Ramos (cell line): Measurements from ENCODE around the gene HCN2.

Experiments
- in situ Hi-C: fragments of 300-500 bp; cut with MboI; formaldehyde crosslinking; loops from one replicate; pipeline ENCODE4 v1.14.3; 2022; ENCODE audit warnings: low sequenced_read_pairs; ENCODE audit not compliant: unreplicated experiment

The HCN2 gene

GRCh38 chr19:589693-590395 lies at the start of gene HCN2:
Gene HCN2, plus strand, starts transcription at chr19:589881. Its CDS starts 65 bp downstream, at chr19:589946.
- in situ Hi-C loops, result loop anchor here (10.0 kb wide), 1 partner anchor 145 kb away; no protein-coding TSS in a partner anchor

GRCh38 chr19:540867-541637 lies 48.6 kb upstream of the HCN2 start:
- in situ Hi-C loops, result no loop called here

- in situ Hi-C loops, result no loop called here
Measured at GRCh38 chr19:541699-542098, 48.0 kb upstream of the HCN2 start.

GRCh38 chr19:542173-542866 lies 47.4 kb upstream of the HCN2 start:
- in situ Hi-C loops, result no loop called here

GRCh38 chr19:543910-544608 lies 45.6 kb upstream of the HCN2 start, which contains the start of gene GZMM:
Gene GZMM, plus strand, starts transcription at chr19:544053. Its CDS starts 19 bp downstream, at chr19:544072.
- in situ Hi-C loops, result no loop called here

GRCh38 chr19:547117-547516 lies 42.6 kb upstream of the HCN2 start:
- in situ Hi-C loops, result no loop called here

GRCh38 chr19:547836-548720 lies 41.6 kb upstream of the HCN2 start:
- in situ Hi-C loops, result no loop called here

- in situ Hi-C loops, result no loop called here
Measured at GRCh38 chr19:548886-549830, 40.5 kb upstream of the HCN2 start.

GRCh38 chr19:554817-555216 lies 34.9 kb upstream of the HCN2 start:
- in situ Hi-C loops, result no loop called here

GRCh38 chr19:555474-555808 lies 34.2 kb upstream of the HCN2 start:
- in situ Hi-C loops, result no loop called here

GRCh38 chr19:556611-557382 lies 32.9 kb upstream of the HCN2 start:
- in situ Hi-C loops, result no loop called here

- in situ Hi-C loops, result no loop called here
Measured at GRCh38 chr19:558770-559439, 30.8 kb upstream of the HCN2 start.

GRCh38 chr19:560121-560520 lies 29.6 kb upstream of the HCN2 start:
- in situ Hi-C loops, result no loop called here

- in situ Hi-C loops, result no loop called here
Measured at GRCh38 chr19:566403-566802, 23.3 kb upstream of the HCN2 start.

- in situ Hi-C loops, result no loop called here
Measured at GRCh38 chr19:566844-567243, 22.8 kb upstream of the HCN2 start.

- in situ Hi-C loops, result no loop called here
Measured at GRCh38 chr19:567296-567900, 22.3 kb upstream of the HCN2 start.

- in situ Hi-C loops, result no loop called here
Measured at GRCh38 chr19:570251-570686, 19.4 kb upstream of the HCN2 start.
